Sigmoid colon (tissue), 7 donors: Measurements from ENCODE around the gene MTCL1. TPM values are rescaled to one million over a fixed set of nuclear protein-coding genes. Genes with fewer than 3 reads are reported as not detected.

Experiments used
- DNase-seq: peaks from one replicate; pipeline ENCODE4 v3.0.0-alpha.2; 2019
- H3K27ac ChIP-seq, 4 donors: fragments of 200-600 bp; sonication (generic); one replicate each; pipeline ENCODE4 v1.5.1; 2016 to 2019; ENCODE audit warnings: mild to moderate bottlenecking in 1 of 4
- H3K27me3 ChIP-seq, 3 donors: fragments of 200-600 bp; sonication (generic); one replicate each; pipeline ENCODE4 v1.5.1; 2019; ENCODE audit warnings: mild to moderate bottlenecking in 1 of 3
- H3K36me3 ChIP-seq, 4 donors: fragments of 200-600 bp; sonication (generic); one replicate each; pipeline ENCODE4 v1.5.1; 2016 to 2019
- H3K4me1 ChIP-seq, 4 donors: fragments of 200-600 bp; sonication (generic); one replicate each; pipeline ENCODE4 v1.5.1; 2017 to 2019
- H3K4me3 ChIP-seq, 4 donors: fragments of 200-600 bp; sonication (generic); one replicate each; pipeline ENCODE4 v1.5.1; 2017 to 2019; ENCODE audit warnings: mild to moderate bottlenecking in 2 of 4, moderate library complexity in 1 of 4
- H3K9me3 ChIP-seq, 4 donors: fragments of 200-600 bp in 3 of 4; sonication (generic) in 3 of 4; one replicate each; pipeline versions ENCODE4 v1.5.1 to v1.6.1; 2013 to 2019
- EP300 ChIP-seq, 4 donors: sonication (generic); formaldehyde crosslinking; IDR thresholded peaks; one replicate each; pipeline ENCODE4 v1.6.1; 2017; ENCODE audit warnings: antibody characterized with exemption in 4 of 4
- POLR2A ChIP-seq, 2 donors: fragments of 450-650 bp; IDR thresholded peaks; one replicate each; pipeline ENCODE4 v1.6.1; 2016; ENCODE audit warnings: antibody characterized with exemption in 2 of 2, mild to moderate bottlenecking in 2 of 2, moderate library complexity in 2 of 2
- POLR2AphosphoS5 ChIP-seq, 4 donors: sonication (generic); formaldehyde crosslinking; IDR thresholded peaks; one replicate each; pipeline ENCODE4 v1.6.1; 2017; ENCODE audit warnings: antibody characterized with exemption in 4 of 4
- WGBS, 2 donors: extraction: QIAGEN DNeasy Blood & Tissue Kit; methylation state at CpG; one replicate each; pipeline ENCODE4 v1.1.7; 2013; 5-methylcytosine and 5-hydroxymethylcytosine counted together
- intact Hi-C: fragments of 100-400 bp; cut with DNase I; formaldehyde crosslinking; loops from one replicate; pipeline ENCODE4 v1.15.1; 2023
- polyA plus RNA-seq, 3 donors: library from polyadenylated mRNA; stranded (reverse); fragments of 200-250 nt; gene quantifications; one replicate each; pipeline ENCODE4 v1.2.3, GENCODE V29; 2013
- total RNA-seq, 4 donors: library from RNA; depleted of rRNA; stranded (reverse); fragments of >200 nt; gene quantifications; one replicate each; pipeline ENCODE4 v1.1.0, GENCODE V29; 2016
- TF ChIP-seq, protein P1 (sequence below), 4 experiments: fragments of 450-650 bp in 3 of 4; fragments of 200-600 bp in 1 of 4; IDR thresholded peaks; one replicate each; pipeline ENCODE4 v1.5.1; 2016 to 2019; ENCODE audit warnings: antibody characterized with exemption in 4 of 4, mild to moderate bottlenecking in 3 of 4, moderate library complexity in 2 of 4
- donor health status: healthy with polysubstance abuse.
- donor health status: Bipolar disorder and iron deficiency.
- donor health status: healthy.

The MTCL1 gene
- total and polyA plus RNA-seq, 7 donors = 0.69 to 133 (median 58.5) TPM

DNA sequence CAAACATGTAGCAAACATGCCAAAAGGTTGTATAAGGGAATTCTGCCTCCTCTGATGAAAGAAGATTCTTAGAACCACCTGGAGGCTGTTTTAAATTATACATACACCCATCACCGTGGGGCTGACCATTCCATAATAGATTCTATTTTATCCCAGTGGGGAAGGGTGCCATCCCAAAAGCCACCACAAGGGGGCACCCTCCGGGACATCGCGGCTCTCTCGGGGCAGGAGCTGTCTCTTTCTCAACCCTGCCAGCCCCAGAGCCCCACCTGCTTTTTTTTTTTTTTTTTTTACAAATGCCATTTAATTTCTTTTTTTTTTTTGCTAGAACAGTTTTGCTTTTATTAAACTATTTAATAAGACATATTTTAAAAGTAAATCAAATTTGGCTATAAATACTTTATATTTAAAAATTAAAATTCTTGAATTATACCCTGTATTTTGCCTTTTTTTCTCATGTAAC, 8.6 kb upstream of the MTCL1 start:
- Histone ChIP-seq H3K36me3 (no peaks in the 10 kb centered on the region), H3K27me3 (no peaks in the 10 kb centered on the region), H3K27ac (peak overlapping the region in 1 of 4 donors; percentile 9), H3K9me3 (no peaks in the 10 kb centered on the region), H3K4me1 (peaks cover 0 to 5% (median 4%) of the 10 kb centered on the region in 4 donors), H3K4me3 (no peak overlapping the region)
- 0% methylated on average over 5 of the region's 5 CpGs for WGBS, 2 donors
- intact Hi-C loops = loop anchor here (1.0 kb wide), 1 partner anchor 292 kb away; no protein-coding TSS in a partner anchor
- TF ChIP-seq EP300 (IDR thresholded peaks at IDR 0.05) (no peak), POLR2AphosphoS5 (IDR thresholded peaks at IDR 0.05) (no peak), POLR2A (IDR thresholded peaks at IDR 0.05) (no peak)
- TF ChIP-seq, protein P1, sequence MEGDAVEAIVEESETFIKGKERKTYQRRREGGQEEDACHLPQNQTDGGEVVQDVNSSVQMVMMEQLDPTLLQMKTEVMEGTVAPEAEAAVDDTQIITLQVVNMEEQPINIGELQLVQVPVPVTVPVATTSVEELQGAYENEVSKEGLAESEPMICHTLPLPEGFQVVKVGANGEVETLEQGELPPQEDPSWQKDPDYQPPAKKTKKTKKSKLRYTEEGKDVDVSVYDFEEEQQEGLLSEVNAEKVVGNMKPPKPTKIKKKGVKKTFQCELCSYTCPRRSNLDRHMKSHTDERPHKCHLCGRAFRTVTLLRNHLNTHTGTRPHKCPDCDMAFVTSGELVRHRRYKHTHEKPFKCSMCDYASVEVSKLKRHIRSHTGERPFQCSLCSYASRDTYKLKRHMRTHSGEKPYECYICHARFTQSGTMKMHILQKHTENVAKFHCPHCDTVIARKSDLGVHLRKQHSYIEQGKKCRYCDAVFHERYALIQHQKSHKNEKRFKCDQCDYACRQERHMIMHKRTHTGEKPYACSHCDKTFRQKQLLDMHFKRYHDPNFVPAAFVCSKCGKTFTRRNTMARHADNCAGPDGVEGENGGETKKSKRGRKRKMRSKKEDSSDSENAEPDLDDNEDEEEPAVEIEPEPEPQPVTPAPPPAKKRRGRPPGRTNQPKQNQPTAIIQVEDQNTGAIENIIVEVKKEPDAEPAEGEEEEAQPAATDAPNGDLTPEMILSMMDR (IDR thresholded peaks at IDR 0.05) = peak; percentile 68 to 90 (median 83)
- DNase-seq = peak; percentile 88

DNA sequence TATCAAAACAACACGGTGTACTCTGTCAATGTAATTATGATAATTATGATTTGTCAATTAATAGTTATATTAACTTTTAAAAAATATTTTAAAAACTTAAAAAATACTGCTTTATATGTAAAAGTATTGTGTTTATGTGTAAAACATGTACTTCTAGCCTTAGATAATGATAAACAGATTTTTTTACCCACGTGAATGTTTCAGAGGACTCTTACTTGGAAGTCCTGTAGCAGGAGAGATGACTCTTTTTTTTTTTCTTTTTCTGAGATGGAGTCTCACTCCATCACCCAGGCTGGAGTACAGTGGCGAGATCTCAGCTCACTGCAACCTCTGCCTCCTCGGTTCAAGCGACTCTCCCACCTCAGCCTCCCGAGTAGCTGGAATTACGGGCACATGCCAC, 6.2 kb upstream of the MTCL1 start:
- no peak overlapping the region for H3K27ac ChIP-seq
- DNase-seq = no peak
- no peaks in the 10 kb centered on the region for H3K27me3 ChIP-seq
- H3K36me3 ChIP-seq = no peaks in the 10 kb centered on the region
- WGBS, 2 donors = 84 to 93% methylated on average over 7 of the region's 7 CpGs
- no peak overlapping the region for H3K4me3 ChIP-seq
- intact Hi-C loops = no loop called here
- H3K9me3 ChIP-seq = no peaks in the 10 kb centered on the region
- TF ChIP-seq, protein P1 (IDR thresholded peaks at IDR 0.05) = no peak
- TF ChIP-seq EP300 (IDR thresholded peaks at IDR 0.05) (no peak), POLR2A (IDR thresholded peaks at IDR 0.05) (no peak), POLR2AphosphoS5 (IDR thresholded peaks at IDR 0.05) (no peak)
- H3K4me1 ChIP-seq = peaks cover 0 to 20% (median 17%) of the 10 kb centered on the region in 4 donors

DNA sequence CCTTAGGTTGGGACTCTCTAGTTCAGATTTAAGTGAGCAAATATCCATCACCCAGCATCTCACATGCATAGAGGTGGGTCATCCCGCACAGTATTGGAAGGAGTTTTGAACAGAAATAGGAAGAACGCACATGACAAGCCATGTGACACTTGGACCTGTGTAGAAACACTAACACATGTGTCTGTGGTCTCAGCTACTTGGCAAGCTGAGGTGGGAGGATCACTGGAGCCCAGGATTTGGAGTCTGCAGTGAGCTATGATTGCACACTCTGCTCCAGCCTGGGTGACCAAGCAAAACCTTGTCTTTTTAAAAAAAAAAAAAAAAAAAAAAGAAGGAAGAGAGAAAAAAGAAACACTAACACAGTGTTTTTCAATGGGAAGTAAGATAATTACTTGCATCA, 5.4 kb upstream of the MTCL1 start:
- no peak for DNase-seq
- TF ChIP-seq POLR2AphosphoS5 (IDR thresholded peaks at IDR 0.05) = no peak
- no peak overlapping the region for H3K4me3 ChIP-seq
- intact Hi-C loops = loop anchor here (5.0 kb wide), 1 partner anchor 437 kb away; the partner anchor contains the start of gene ANKRD12
- no peak overlapping the region for H3K27ac ChIP-seq
- H3K4me1 ChIP-seq = peaks cover 0 to 24% (median 22%) of the 10 kb centered on the region in 4 donors
- H3K36me3 ChIP-seq = no peaks in the 10 kb centered on the region
- 80 to 84% methylated on average over 2 of the region's 2 CpGs for WGBS, 2 donors
- no peaks in the 10 kb centered on the region for H3K9me3 ChIP-seq
- no peaks in the 10 kb centered on the region for H3K27me3 ChIP-seq

DNA sequence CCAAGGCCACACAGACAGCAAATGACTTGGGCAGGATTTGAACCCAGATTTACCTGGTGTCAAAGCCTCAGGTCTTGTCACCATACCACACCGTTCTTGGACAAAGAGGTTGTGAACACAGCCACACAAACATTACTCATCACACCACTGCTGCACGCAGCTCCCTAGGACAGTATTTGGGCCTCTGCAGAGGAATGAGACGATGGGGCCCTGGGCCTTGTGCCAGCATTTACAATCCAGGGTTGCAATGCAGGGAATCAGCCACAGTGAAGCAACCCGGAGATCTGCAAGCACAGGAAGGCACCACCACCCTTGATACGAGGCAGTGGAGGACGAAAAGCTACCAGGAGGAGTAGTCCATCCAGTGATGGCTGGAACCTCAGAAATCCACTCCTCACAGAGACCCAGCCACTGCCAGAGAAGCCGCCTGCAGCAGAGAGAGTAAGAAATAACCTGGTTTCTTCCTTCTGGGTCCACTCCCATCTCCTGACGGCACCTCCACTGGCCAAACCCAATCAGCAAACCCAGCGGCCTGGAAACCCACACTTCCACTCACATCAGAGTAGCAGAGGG, 3.7 kb upstream of the MTCL1 start:
- peaks cover 0 to 28% (median 23%) of the 10 kb centered on the region in 4 donors for H3K4me1 ChIP-seq
- DNase-seq = peak; percentile 65
- H3K4me3 ChIP-seq = no peak overlapping the region
- TF ChIP-seq POLR2A (IDR thresholded peaks at IDR 0.05) = no peak
- TF ChIP-seq EP300 (IDR thresholded peaks at IDR 0.05) = no peak
- TF ChIP-seq, protein P1 (IDR thresholded peaks at IDR 0.05) = no peak
- no peak for TF ChIP-seq POLR2AphosphoS5 (IDR thresholded peaks at IDR 0.05)
- H3K9me3 ChIP-seq = no peaks in the 10 kb centered on the region
- 19 to 60% methylated on average over 9 of the region's 9 CpGs for WGBS, 2 donors
- peak overlapping the region in 3 of 4 donors; percentile 10 to 95 (median 44) for H3K27ac ChIP-seq
- intact Hi-C loops = loop anchor here (5.0 kb wide), 1 partner anchor 436 kb away; the partner anchor contains the start of gene ANKRD12
- H3K36me3 ChIP-seq = no peaks in the 10 kb centered on the region
- H3K27me3 ChIP-seq = no peaks in the 10 kb centered on the region

DNA sequence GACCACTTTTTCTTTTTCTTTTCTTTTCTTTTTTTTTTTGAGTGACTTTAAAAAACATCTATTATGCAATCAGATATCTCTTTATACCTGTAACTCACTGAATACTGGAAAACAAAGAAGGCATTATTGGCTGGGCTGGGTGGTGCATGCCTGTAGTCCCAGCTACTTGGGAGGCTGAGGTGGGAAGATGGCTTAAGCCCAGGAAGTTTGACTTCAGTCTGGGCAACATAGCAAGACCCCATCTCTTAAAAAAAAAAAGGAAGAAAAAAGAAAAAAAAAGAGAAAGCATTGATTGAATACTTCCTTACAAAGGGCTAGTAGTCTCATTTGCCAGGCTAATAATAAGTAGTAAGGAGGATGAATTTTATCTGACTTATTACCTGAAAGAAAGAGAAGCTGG, 2.7 kb upstream of the MTCL1 start:
- H3K9me3 ChIP-seq = no peaks in the 10 kb centered on the region
- intact Hi-C loops = loop anchor here (5.0 kb wide), 1 partner anchor 435 kb away; the partner anchor contains the start of gene ANKRD12
- peak overlapping the region; percentile 95 to 96 (median 96) for H3K27ac ChIP-seq
- no peaks in the 10 kb centered on the region for H3K27me3 ChIP-seq
- peaks cover 0 to 32% (median 23%) of the 10 kb centered on the region in 4 donors for H3K4me1 ChIP-seq
- no peak for TF ChIP-seq POLR2AphosphoS5 (IDR thresholded peaks at IDR 0.05)
- TF ChIP-seq, protein P1 (IDR thresholded peaks at IDR 0.05) = no peak
- no peak for TF ChIP-seq POLR2A (IDR thresholded peaks at IDR 0.05)
- no peak for TF ChIP-seq EP300 (IDR thresholded peaks at IDR 0.05)
- H3K4me3 ChIP-seq = no peak overlapping the region
- no peaks in the 10 kb centered on the region for H3K36me3 ChIP-seq
- peak; percentile 7 for DNase-seq
